DOHH2 (cell line): ENCODE results near the gene RNF39.
A peak's percentile ranks its signal among the peaks of the same experiment; 100 is the strongest.
"Not testable (repeated sequence)": the region's sequence is repeated elsewhere in the genome, so short reads cannot be mapped to it uniquely, and the experiment has no call there.

Source experiments
- H3F3A ChIP-seq: fragments of 200-600 bp; sonication (generic), shearing (Covaris generic); 2 replicates; pipeline ENCODE4 v1.6.0; 2016; ENCODE audit warnings: antibody characterized with exemption, mild to moderate bottlenecking; ENCODE audit not compliant: control insufficient read depth, insufficient read depth
- H3K27ac ChIP-seq: fragments of 200-600 bp; sonication (generic); 2 replicates; pipeline ENCODE4 v1.5.1; 2014; ENCODE audit warnings: low read depth, mild to moderate bottlenecking, low read length, moderate library complexity
- H3K27me3 ChIP-seq: fragments of 200-600 bp; sonication (generic); 2 replicates; pipeline ENCODE4 v1.6.1; 2014; ENCODE audit warnings: mild to moderate bottlenecking, low read length, mixed read lengths; ENCODE audit not compliant: control insufficient read depth
- H3K36me3 ChIP-seq: fragments of 200-600 bp; sonication (generic); 2 replicates; pipeline ENCODE4 v1.6.1; 2014; ENCODE audit warnings: mild to moderate bottlenecking, low read length, moderate library complexity, mixed read lengths; ENCODE audit not compliant: control insufficient read depth
- H3K4me1 ChIP-seq: fragments of 200-600 bp; sonication (generic); 2 replicates; pipeline ENCODE4 v1.6.1; 2014; ENCODE audit warnings: mild to moderate bottlenecking, low read length, mixed read lengths; ENCODE audit not compliant: control insufficient read depth
- H3K4me2 ChIP-seq: fragments of 200-600 bp; sonication (generic); 2 replicates; pipeline ENCODE4 v1.6.0; 2014; ENCODE audit warnings: mild to moderate bottlenecking, low read length, moderate library complexity
- H3K4me3 ChIP-seq: fragments of 200-600 bp; sonication (generic); 2 replicates; pipeline ENCODE4 v1.5.1; 2014; ENCODE audit warnings: mild to moderate bottlenecking, low read length, mixed read lengths
- H3K79me2 ChIP-seq: fragments of 200-600 bp; sonication (generic); 2 replicates; pipeline ENCODE4 v1.6.1; 2014; ENCODE audit warnings: mild to moderate bottlenecking, low read length, mixed read lengths; ENCODE audit not compliant: control insufficient read depth
- H3K9me2 ChIP-seq: fragments of 200-600 bp; sonication (generic); replicated peaks from 2 replicates; pipeline ENCODE4 v1.6.1; 2014; ENCODE audit warnings: mild to moderate bottlenecking, low read length, mixed read lengths; ENCODE audit not compliant: control insufficient read depth
- H3K9me3 ChIP-seq: fragments of 200-600 bp; sonication (generic); 2 replicates; pipeline ENCODE4 v1.6.1; 2014; ENCODE audit warnings: antibody characterized with exemption, low read length, mixed read lengths; ENCODE audit not compliant: control insufficient read depth, insufficient read depth
- H4K20me1 ChIP-seq: fragments of 200-600 bp; sonication (generic); 2 replicates; pipeline ENCODE4 v1.6.0; 2014; ENCODE audit warnings: low read depth, mild to moderate bottlenecking, antibody characterized with exemption, low read length, moderate library complexity; ENCODE audit not compliant: control insufficient read depth, insufficient read depth
- CTCF ChIP-seq: fragments of 200-600 bp; sonication (generic); IDR thresholded peaks from one replicate; pipeline ENCODE4 v1.5.1; 2014; ENCODE audit warnings: antibody characterized with exemption, mild to moderate bottlenecking, low read depth, low read length; ENCODE audit not compliant: poor library complexity, severe bottlenecking
- EZH2phosphoT487 ChIP-seq: fragments of 200-600 bp; sonication (generic); IDR thresholded peaks from 2 replicates; pipeline ENCODE4 v1.6.1; 2017; ENCODE audit warnings: borderline replicate concordance, mild to moderate bottlenecking, antibody characterized with exemption, low read length, moderate library complexity, mixed read lengths

Gene RNF39

DNA sequence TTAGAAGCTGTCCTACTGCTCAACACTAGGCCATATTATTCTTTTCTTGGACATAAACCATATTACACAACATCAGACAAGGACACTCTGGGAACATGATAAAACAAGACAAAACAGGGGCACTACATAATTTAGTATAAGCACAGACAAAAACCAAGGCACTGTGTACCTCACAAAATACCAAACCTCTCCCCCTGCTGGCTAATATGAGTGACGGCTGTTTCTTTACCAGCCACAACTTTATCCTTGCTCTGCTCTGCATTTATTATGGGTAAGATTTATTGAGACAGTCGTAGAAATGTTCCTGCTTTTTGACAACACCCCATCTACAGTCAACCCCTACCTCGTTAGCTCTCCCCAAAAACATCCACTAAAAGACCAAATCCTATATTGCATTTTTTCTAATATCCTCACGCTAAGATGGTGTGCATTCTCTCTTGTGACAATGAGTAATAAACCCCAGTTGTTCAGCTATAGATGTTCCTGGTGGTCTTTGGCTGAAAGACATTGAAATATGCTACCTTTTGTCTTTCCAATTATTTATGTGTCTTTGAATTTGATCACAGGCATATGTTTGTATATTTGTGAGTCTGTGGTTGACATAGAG, 38.3 kb downstream of the RNF39 start:
- Histone ChIP-seq H3K4me1 (no peaks in the 10 kb centered on the region), H3K9me2 (no peaks in the 10 kb centered on the region), H3K9me3 (no peaks in the 10 kb centered on the region), H3K36me3 (no peaks in the 10 kb centered on the region), H3K27me3 (no peaks in the 10 kb centered on the region), H4K20me1 (0 out of 2 replicates have a peak, but pooled peaks cover 4% of the 10 kb centered on the region), H3K27ac (no peak overlapping the region), H3K4me2 (no peak overlapping the region), H3F3A (no peaks in the 10 kb centered on the region), H3K79me2 (no peaks in the 10 kb centered on the region), H3K4me3 (no peak overlapping the region)
- TF ChIP-seq EZH2phosphoT487 (no peak), CTCF (peak; percentile 50)

DNA sequence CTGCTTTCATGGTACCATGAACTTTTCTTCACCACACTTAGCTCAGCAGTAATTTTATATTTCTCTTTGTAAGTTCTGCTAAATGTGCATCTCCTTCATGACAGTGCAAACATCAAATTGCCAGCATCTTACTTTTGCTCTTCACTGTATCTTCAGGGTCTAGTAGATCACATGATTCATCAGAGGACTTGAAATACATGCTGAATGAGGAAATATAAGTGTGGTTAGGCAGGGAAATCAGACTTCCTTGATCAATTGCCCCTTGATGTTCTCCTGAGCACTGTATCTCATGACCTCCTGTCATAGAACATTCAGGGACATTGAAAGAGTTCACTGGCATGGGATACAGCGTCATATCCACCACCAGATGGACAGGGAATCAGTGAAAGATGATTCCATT, 39.8 kb downstream of the RNF39 start:
- H3K4me3 ChIP-seq, result no peak overlapping the region
- no peaks in the 10 kb centered on the region for H3F3A ChIP-seq
- H4K20me1 ChIP-seq, result 0 out of 2 replicates have a peak, but pooled peaks cover 4% of the 10 kb centered on the region
- H3K27me3 ChIP-seq, result no peaks in the 10 kb centered on the region
- TF ChIP-seq CTCF (no peak), EZH2phosphoT487 (no peak)
- no peaks in the 10 kb centered on the region for H3K36me3 ChIP-seq
- no peaks in the 10 kb centered on the region for H3K9me3 ChIP-seq
- no peak overlapping the region for H3K27ac ChIP-seq
- no peak overlapping the region for H3K4me2 ChIP-seq
- no peaks in the 10 kb centered on the region for H3K9me2 ChIP-seq
- H3K4me1 ChIP-seq, result no peaks in the 10 kb centered on the region
- H3K79me2 ChIP-seq, result no peaks in the 10 kb centered on the region

- not testable (repeated sequence) for H4K20me1 ChIP-seq, H3K27me3 ChIP-seq, H3K27ac ChIP-seq, H3F3A ChIP-seq, H3K4me2 ChIP-seq, H3K4me3 ChIP-seq, H3K9me3 ChIP-seq, H3K9me2 ChIP-seq, H3K36me3 ChIP-seq, H3K79me2 ChIP-seq, H3K4me1 ChIP-seq
These were observed 42.1 kb downstream of the RNF39 start for GRCh38 chr6:30033440-30033839.

GRCh38 chr6:30031381-30031780, 44.2 kb downstream of the RNF39 start:
- Histone ChIP-seq H3K36me3 (no peaks in the 10 kb centered on the region), H3K79me2 (no peaks in the 10 kb centered on the region), H3K27ac (no peak overlapping the region), H3K4me3 (no peak overlapping the region), H4K20me1 (0 out of 2 replicates have a peak, but pooled peaks cover 4% of the 10 kb centered on the region), H3K4me2 (no peak overlapping the region), H3F3A (no peaks in the 10 kb centered on the region), H3K27me3 (no peaks in the 10 kb centered on the region), H3K9me2 (no peaks in the 10 kb centered on the region), H3K4me1 (no peaks in the 10 kb centered on the region), H3K9me3 (no peaks in the 10 kb centered on the region)
- no peak for TF ChIP-seq CTCF
- TF ChIP-seq EZH2phosphoT487, result no peak
